H9 (cell line): Measurements from ENCODE around the gene ABCA6. TPM values are rescaled to one million over a fixed set of nuclear protein-coding genes. Genes with fewer than 3 reads are reported as not detected.

Experiments
- DNase-seq: peaks from one replicate; pipeline ENCODE4 v3.0.0-alpha.2; 2017
- H2AFZ ChIP-seq: one replicate; pipeline ENCODE4 v1.6.1; 2013; ENCODE audit warnings: mild to moderate bottlenecking, low read length, control low read depth, moderate library complexity
- H2AK5ac ChIP-seq: 2 replicates; pipeline ENCODE4 v1.6.1; 2013; ENCODE audit warnings: low read length, control low read depth, mixed read lengths; ENCODE audit not compliant: insufficient read length
- H2BK120ac ChIP-seq: one replicate; pipeline ENCODE4 v1.6.1; 2013; ENCODE audit warnings: low read depth, mild to moderate bottlenecking, low read length, control low read depth, inconsistent platforms; ENCODE audit not compliant: poor library complexity, severe bottlenecking
- H2BK12ac ChIP-seq: 2 replicates; pipeline ENCODE4 v1.6.1; 2013; ENCODE audit warnings: low read length, control low read depth, mixed read lengths, low read depth; ENCODE audit not compliant: insufficient read length
- H2BK15ac ChIP-seq: 2 replicates; pipeline ENCODE4 v1.6.1; 2013; ENCODE audit warnings: low read depth, low read length, control low read depth
- H2BK20ac ChIP-seq: one replicate; pipeline ENCODE4 v1.6.1; 2013; ENCODE audit warnings: low read depth, mild to moderate bottlenecking, low read length, control low read depth, inconsistent platforms; ENCODE audit not compliant: poor library complexity, severe bottlenecking
- H2BK5ac ChIP-seq: 2 replicates; pipeline ENCODE4 v1.6.1; 2013; ENCODE audit warnings: low read length, control low read depth, mixed read lengths; ENCODE audit not compliant: insufficient read length
- H3K14ac ChIP-seq: 2 replicates; pipeline ENCODE4 v1.6.1; 2013; ENCODE audit warnings: low read length, control low read depth; ENCODE audit not compliant: insufficient read depth
- H3K18ac ChIP-seq: 2 replicates; pipeline ENCODE4 v1.6.1; 2013; ENCODE audit warnings: low read depth, mild to moderate bottlenecking, mixed read lengths, low read length, control low read depth; ENCODE audit not compliant: insufficient read length
- H3K23ac ChIP-seq: 2 replicates; pipeline ENCODE4 v1.6.1; 2013; ENCODE audit warnings: low read length, control low read depth, mixed read lengths, low read depth; ENCODE audit not compliant: insufficient read length
- H3K23me2 ChIP-seq: 2 replicates; pipeline ENCODE4 v1.6.1; 2013; ENCODE audit warnings: low read depth, mild to moderate bottlenecking, mixed read lengths, low read length, control low read depth; ENCODE audit not compliant: insufficient read length, poor library complexity, severe bottlenecking
- H3K27ac ChIP-seq: 2 replicates; pipeline ENCODE4 v1.5.1; 2013; ENCODE audit warnings: low read length, control low read depth, mixed read lengths, low read depth; ENCODE audit not compliant: insufficient read length
- H3K27me3 ChIP-seq: 2 replicates; pipeline ENCODE4 v1.6.1; 2013; ENCODE audit warnings: low read length, control low read depth, inconsistent platforms; ENCODE audit not compliant: insufficient read depth
- H3K4ac ChIP-seq: 2 replicates; pipeline ENCODE4 v1.6.1; 2013; ENCODE audit warnings: low read depth, mild to moderate bottlenecking, control low read depth, inconsistent platforms, low read length, moderate library complexity
- H3K4me1 ChIP-seq: 2 replicates; pipeline ENCODE4 v1.6.1; 2013; ENCODE audit warnings: low read length, control low read depth, inconsistent platforms; ENCODE audit not compliant: insufficient read depth
- H3K4me2 ChIP-seq: 2 replicates; pipeline ENCODE4 v1.6.1; 2013; ENCODE audit warnings: low read length, control low read depth, mixed read lengths; ENCODE audit not compliant: insufficient read length, insufficient read depth
- H3K56ac ChIP-seq: 2 replicates; pipeline ENCODE4 v1.6.1; 2013; ENCODE audit warnings: low read depth, mild to moderate bottlenecking, mixed read lengths, low read length, control low read depth; ENCODE audit not compliant: insufficient read length
- H3K79me1 ChIP-seq: 2 replicates; pipeline ENCODE4 v1.6.1; 2013; ENCODE audit warnings: low read depth, mild to moderate bottlenecking, moderate library complexity, low read length, control low read depth, inconsistent platforms; ENCODE audit not compliant: insufficient read depth, poor library complexity, severe bottlenecking
- H3K79me2 ChIP-seq: 2 replicates; pipeline ENCODE4 v1.6.1; 2013; ENCODE audit warnings: low read length, control low read depth, inconsistent platforms; ENCODE audit not compliant: insufficient read depth
- H3K9ac ChIP-seq: 2 replicates; pipeline ENCODE4 v1.6.1; 2013; ENCODE audit warnings: low read length, control low read depth, mixed read lengths; ENCODE audit not compliant: insufficient read length; ENCODE audit errors: extremely low read depth
- H3K9me3 ChIP-seq: one replicate; pipeline ENCODE4 v1.6.1; 2013; ENCODE audit warnings: low read depth, low read length, inconsistent platforms; ENCODE audit not compliant: control insufficient read depth
- H3T11ph ChIP-seq: one replicate; pipeline ENCODE4 v1.6.1; 2013; ENCODE audit warnings: mild to moderate bottlenecking, low read length, control low read depth, inconsistent platforms
- H4K20me1 ChIP-seq: one replicate; pipeline ENCODE4 v1.6.1; 2013; ENCODE audit not compliant: control insufficient read depth, insufficient read length, insufficient read depth
- H4K5ac ChIP-seq: 2 replicates; pipeline ENCODE4 v1.6.1; 2013; ENCODE audit warnings: low read depth, mild to moderate bottlenecking, mixed read lengths, low read length, control low read depth; ENCODE audit not compliant: insufficient read length
- H4K8ac ChIP-seq: replicated peaks from 2 replicates; pipeline ENCODE4 v1.6.1; 2013; ENCODE audit warnings: low read length, control low read depth, mixed read lengths, low read depth; ENCODE audit not compliant: insufficient read length
- H4K91ac ChIP-seq: 2 replicates; pipeline ENCODE4 v1.6.1; 2013; ENCODE audit warnings: low read depth, mild to moderate bottlenecking, moderate library complexity, mixed read lengths, low read length, control low read depth; ENCODE audit not compliant: insufficient read length
- H3K27ac Mint-ChIP-seq, 3 experiments: 2 replicates in 2 of 3; 3 replicates in 1 of 3; pipeline ENCODE4 v1.8.0; 2020 to 2021; ENCODE audit warnings: mixed read lengths in 3 of 3, mild to moderate bottlenecking in 1 of 3, moderate library complexity in 1 of 3
- H3K27me3 Mint-ChIP-seq: 2 replicates; pipeline ENCODE4 v1.8.0; 2021; ENCODE audit warnings: low read depth, mild to moderate bottlenecking, moderate library complexity, mixed read lengths
- H3K36me3 Mint-ChIP-seq, 3 experiments: 2 replicates in 2 of 3; 3 replicates in 1 of 3; pipeline ENCODE4 v1.8.0; 2020 to 2021; ENCODE audit warnings: low read depth in 3 of 3, mixed read lengths in 3 of 3; ENCODE audit not compliant: insufficient read depth in 1 of 3
- H3K4me1 Mint-ChIP-seq, 2 experiments: 2 replicates each; pipeline ENCODE4 v1.8.0; 2020; ENCODE audit warnings: mixed read lengths in 2 of 2
- H3K4me3 Mint-ChIP-seq, 2 experiments: 2 replicates in 1 of 2; 3 replicates in 1 of 2; pipeline ENCODE4 v1.8.0; 2020 to 2021; ENCODE audit warnings: mild to moderate bottlenecking in 2 of 2, mixed read lengths in 2 of 2, moderate library complexity in 1 of 2
- H3K9me3 Mint-ChIP-seq, 2 experiments: 2 replicates in 1 of 2; 3 replicates in 1 of 2; pipeline ENCODE4 v1.8.0; 2020; ENCODE audit warnings: mild to moderate bottlenecking in 2 of 2, mixed read lengths in 2 of 2, moderate library complexity in 1 of 2
- total RNA-seq: library from RNA; stranded (reverse); gene quantifications from 2 replicates; pipeline ENCODE4 v1.2.1, GENCODE V29; 2021
- TF ChIP-seq, protein P1 (sequence below): fragments of 200-600 bp; sonication (generic); conservative IDR thresholded peaks from 3 replicates; pipeline ENCODE4 v1.8.0; 2021; ENCODE audit warnings: antibody characterized with exemption, mild to moderate bottlenecking

The ABCA6 gene
- total RNA-seq, 1 experiment from 2014 or later = not detected

DNA sequence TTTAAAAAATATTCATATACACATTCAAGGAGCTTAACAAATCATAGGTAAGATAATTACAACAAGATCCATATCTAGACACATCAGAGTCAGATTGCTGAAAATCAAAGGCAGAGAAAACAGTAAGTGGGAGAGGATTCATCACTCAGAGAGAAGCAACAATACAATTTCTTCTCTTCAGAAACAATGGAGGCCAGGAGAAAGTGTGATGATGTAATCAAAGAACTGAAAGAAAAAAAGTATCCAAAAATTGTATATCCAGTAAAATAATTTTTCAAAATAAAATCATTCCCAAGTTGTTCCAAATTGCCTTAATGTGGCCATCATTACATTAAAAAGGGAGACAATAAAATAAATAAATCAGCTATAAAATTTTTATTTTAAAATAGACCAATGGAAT is 17.7 kb upstream of the ABCA6 start:
- H4K5ac ChIP-seq = no peak overlapping the region
- no peaks in the 10 kb centered on the region for H3K27me3 Mint-ChIP-seq
- no peak overlapping the region for H2BK12ac ChIP-seq
- TF ChIP-seq, protein P1, sequence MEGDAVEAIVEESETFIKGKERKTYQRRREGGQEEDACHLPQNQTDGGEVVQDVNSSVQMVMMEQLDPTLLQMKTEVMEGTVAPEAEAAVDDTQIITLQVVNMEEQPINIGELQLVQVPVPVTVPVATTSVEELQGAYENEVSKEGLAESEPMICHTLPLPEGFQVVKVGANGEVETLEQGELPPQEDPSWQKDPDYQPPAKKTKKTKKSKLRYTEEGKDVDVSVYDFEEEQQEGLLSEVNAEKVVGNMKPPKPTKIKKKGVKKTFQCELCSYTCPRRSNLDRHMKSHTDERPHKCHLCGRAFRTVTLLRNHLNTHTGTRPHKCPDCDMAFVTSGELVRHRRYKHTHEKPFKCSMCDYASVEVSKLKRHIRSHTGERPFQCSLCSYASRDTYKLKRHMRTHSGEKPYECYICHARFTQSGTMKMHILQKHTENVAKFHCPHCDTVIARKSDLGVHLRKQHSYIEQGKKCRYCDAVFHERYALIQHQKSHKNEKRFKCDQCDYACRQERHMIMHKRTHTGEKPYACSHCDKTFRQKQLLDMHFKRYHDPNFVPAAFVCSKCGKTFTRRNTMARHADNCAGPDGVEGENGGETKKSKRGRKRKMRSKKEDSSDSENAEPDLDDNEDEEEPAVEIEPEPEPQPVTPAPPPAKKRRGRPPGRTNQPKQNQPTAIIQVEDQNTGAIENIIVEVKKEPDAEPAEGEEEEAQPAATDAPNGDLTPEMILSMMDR = no peak
- no peaks in the 10 kb centered on the region for H3K23me2 ChIP-seq
- no peak overlapping the region for H4K91ac ChIP-seq
- no peak overlapping the region for H3K23ac ChIP-seq
- H3K79me1 ChIP-seq = no peaks in the 10 kb centered on the region
- no peaks in the 10 kb centered on the region for H4K20me1 ChIP-seq
- no peak overlapping the region for H2BK15ac ChIP-seq
- no peaks in the 10 kb centered on the region for H3K4me1 Mint-ChIP-seq
- H3K4me1 ChIP-seq = no peaks in the 10 kb centered on the region
- no peak overlapping the region for H3K56ac ChIP-seq
- no peaks in the 10 kb centered on the region for H3K9me3 ChIP-seq
- H3T11ph ChIP-seq = no peak overlapping the region
- no peak overlapping the region for H2AFZ ChIP-seq
- no peaks in the 10 kb centered on the region; a peak in 1 of 5 replicates for H3K9me3 Mint-ChIP-seq
- no peak overlapping the region for H2BK5ac ChIP-seq
- H3K4me2 ChIP-seq = no peak overlapping the region
- H3K9ac ChIP-seq = no peak overlapping the region
- no peak overlapping the region for H3K27ac Mint-ChIP-seq
- H2AK5ac ChIP-seq = no peak overlapping the region
- DNase-seq = no peak
- H3K27ac ChIP-seq = no peak overlapping the region
- no peaks in the 10 kb centered on the region for H3K79me2 ChIP-seq
- no peaks in the 10 kb centered on the region for H3K36me3 Mint-ChIP-seq
- H2BK120ac ChIP-seq = no peak overlapping the region
- H2BK20ac ChIP-seq = no peak overlapping the region
- H3K27me3 ChIP-seq = no peaks in the 10 kb centered on the region
- no peak overlapping the region for H3K4ac ChIP-seq
- H3K4me3 Mint-ChIP-seq = no peak overlapping the region
- no peak overlapping the region for H3K18ac ChIP-seq
- no peak overlapping the region for H4K8ac ChIP-seq
- no peak overlapping the region for H3K14ac ChIP-seq
